SKM-1 treated with dmso at 0.1 percent for 144 hours (cell line): ENCODE results near the gene GPR87.

Experiments
- DNase-seq: peaks from one replicate; lab custom pipeline; 2025; ENCODE audit not compliant: unreplicated experiment; lab: John Stamatoyannopoulos, UW

Gene GPR87

GRCh38 chr3:151283907-151284461 is 32.6 kb downstream of the GPR87 start:
- DNase-seq: no peak

- DNase-seq: no peak
Measured at GRCh38 chr3:151283387-151283786, 33.2 kb downstream of the GPR87 start.

GRCh38 chr3:151282921-151283320 is 33.7 kb downstream of the GPR87 start:
- DNase-seq: peak; percentile 67

DNA sequence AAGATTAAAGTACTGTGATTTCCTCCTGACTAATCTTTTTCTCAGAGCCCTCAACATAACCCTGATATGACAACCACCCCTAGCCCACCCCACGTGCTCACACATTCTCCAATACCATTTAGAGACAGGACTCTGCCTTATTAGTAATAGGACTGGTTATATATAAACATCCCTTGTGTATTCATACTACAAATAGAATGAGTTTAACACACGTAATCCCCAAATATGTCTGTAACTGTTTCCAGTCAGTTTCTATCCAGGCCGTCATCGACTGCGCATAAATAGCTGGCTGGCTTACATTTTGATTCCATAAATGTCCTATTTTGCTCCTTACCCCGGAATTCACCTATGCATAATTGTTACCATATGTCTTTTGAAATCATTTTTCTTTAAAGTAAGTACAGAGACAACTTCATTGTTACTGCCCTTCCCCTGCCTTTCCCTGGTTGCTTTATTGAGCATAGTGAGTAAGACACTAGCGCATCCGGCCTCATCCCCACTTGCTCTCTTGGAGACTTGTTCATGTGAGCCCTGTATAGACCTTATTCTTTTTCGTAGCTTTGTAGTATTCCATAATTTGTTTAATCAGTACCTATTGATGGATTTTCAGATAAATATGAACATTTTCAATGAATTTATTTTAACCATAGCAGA is 34.8 kb downstream of the GPR87 start:
- no peak for DNase-seq

- DNase-seq: peak; percentile 95
Measured at GRCh38 chr3:151278230-151278629, 38.4 kb downstream of the GPR87 start, which contains the start of gene P2RY14. Gene P2RY14, minus strand, starts transcription at chr3:151278542. Its CDS starts 64,226 bp downstream, at chr3:151214316.

- no peak for DNase-seq
Measured at GRCh38 chr3:151276687-151277042, 40.0 kb downstream of the GPR87 start.

DNA sequence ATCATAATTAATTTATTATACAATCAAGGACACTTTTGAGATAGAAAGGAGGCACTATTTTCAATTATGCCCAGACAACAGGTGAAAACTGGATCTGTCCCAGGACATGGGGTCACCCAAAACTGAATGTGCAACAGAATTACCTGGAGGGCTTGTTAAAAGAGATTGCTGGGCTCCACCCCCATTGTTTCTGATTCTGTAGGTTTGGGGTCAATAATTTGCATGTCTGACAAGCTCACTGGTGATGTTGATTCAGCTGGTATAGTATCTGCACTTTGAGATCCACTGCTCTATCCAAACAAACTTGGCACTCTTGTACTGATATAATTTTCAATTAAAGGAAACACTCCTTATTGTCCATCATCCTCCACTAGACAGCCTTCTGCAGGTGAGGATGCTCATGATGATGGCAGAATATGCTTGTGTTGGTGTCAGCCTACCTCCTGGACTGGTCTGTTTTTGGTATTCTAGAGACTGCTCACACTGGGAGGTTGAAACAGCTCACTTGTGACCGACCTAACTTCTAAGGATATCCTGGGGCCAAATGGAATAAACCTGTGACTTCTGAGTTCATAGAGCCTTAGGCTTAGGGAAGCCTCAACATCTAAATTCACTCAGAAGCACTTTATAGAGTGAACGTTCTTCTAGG is 40.5 kb downstream of the GPR87 start:
- no peak for DNase-seq

DNA sequence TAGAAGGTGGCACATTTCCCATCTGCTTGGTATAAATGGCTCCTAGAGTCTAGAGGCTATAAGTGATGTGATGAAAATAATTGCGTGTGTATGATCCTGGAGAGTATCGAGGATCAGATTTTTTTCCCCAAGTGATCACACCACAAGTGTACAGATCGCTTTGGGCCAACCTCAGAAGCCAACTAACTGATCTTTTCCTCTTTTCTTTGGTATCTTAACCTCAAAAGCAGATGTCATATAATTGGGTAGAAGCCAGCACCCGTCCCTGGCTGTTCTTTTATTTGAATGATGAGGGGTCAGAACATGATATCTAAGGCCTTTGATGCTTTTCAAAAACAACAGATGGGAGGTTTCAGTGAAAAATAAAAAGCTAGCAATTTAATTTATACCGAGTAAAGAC is 41.5 kb downstream of the GPR87 start:
- DNase-seq: no peak

DNA sequence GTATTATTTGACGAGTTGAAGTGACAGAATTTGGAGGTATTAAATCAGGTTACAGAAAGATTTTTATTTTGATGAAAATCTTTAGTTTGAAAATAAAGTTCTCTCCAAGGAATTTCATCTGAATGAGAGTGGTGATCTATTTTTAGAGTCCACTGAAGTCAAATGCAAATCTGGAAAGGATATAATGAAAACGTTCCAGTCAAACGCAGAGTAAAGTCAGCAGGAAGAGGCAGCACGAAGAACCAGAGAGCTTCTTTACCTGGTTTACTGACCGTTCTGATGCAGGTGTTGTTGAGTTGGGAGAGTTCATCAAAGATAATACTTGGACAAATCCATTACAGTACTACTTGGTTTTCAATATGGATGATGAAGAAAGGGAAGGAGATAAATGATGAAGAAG is 47.0 kb downstream of the GPR87 start:
- DNase-seq: no peak

DNA sequence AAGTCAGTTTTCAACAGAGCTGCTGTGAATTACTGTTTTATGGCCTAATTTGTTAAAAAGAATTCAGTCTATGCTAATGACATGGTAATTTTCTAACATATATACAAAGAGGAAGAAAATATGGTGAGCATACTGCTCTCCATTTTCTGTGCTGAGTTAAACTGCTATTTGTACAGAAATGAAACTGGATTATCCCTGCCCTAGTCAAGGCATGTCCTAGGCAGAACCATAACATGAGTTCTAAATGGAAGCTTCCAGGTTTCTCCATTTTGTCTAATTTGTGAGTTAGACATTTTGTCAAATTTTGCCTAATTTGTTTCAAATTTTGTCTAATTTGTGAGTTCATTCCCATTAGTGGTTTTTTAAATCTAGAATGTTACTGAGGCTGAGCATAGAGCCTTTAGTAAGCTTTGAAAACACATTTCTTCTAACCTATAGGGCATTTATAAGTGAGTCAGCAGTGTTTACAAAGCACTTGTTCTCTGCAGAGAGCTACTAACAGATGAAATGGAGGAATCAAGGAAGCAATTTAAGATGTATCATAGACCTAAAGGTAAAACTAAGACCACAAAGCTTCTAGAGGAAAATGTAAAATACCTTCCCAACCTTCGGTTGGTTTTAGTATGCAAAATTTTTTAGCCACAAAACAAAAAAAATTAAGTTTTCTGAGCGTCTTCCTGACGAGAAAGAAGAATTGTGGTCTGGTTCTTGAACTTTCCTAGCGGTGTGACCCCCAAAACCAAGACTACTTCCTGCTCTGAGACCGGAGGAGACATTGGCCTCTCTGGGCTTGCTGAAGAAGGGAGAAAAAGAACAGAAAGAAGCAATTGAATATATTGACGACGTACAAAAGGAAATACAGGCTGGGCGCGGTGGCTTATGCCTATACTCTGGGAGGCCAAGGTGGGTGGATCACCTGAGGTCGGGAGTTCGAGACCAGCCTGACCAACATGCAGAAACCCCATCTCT is 48.1 kb downstream of the GPR87 start:
- no peak for DNase-seq

DNA sequence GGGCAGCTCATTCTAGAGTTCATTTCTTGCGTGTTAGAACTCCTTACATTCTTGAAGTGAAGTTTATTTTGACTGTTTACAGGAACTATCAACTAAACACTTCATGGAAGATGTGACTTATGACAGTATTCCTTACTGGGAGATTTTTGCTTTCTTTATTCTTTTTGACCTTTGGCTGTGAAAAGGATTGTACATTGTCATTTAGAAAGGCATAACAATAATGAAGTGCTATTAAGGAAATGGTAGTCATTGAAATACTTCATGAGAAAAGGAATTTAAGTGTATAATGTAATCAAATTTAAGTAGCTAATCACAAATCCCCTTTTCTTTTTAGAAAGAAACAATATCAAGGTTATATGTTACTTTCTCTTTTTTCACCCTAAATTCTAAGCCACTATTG is 49.6 kb downstream of the GPR87 start:
- DNase-seq: no peak

- peak; percentile 78 for DNase-seq
Measured at GRCh38 chr3:151265866-151266265, 50.8 kb downstream of the GPR87 start.

DNA sequence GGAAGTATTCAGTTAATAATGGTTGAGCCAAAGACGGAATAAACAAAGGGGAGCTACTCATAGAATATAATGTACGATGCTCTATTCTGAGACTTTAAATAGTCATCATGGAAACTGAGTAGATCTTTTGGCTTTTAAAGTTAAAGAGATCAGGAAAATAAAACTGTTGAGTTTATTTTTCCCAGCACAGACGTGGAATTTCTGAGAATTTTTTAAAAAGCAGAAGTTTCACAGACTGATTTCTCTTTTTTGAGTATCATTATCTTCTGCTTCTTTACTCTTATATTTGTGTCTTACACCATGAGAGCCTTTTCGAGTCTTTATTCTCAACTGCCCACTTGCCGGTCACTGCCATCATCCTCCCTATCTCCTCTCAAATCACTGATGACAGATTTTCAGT is 51.5 kb downstream of the GPR87 start:
- DNase-seq: no peak

DNA sequence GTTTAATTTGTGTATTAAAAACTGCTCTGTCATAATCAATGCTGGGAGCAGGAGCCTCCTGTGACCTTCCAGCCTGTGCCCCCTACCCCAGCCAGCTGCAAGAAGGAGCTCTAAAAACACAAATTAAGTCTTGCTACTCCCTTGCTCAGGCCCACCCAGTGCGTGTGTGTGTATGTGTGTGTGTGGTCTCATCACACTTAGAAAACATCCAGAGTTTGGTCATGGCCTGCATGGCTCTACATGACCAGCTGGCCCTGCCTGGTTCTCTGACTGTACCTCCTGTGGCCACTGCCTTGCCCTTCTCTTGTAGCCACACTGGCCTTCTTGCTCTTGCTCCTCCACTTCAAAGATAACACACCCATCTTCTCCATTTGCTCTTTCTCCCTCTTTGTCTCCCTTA is 52.0 kb downstream of the GPR87 start:
- no peak for DNase-seq

DNA sequence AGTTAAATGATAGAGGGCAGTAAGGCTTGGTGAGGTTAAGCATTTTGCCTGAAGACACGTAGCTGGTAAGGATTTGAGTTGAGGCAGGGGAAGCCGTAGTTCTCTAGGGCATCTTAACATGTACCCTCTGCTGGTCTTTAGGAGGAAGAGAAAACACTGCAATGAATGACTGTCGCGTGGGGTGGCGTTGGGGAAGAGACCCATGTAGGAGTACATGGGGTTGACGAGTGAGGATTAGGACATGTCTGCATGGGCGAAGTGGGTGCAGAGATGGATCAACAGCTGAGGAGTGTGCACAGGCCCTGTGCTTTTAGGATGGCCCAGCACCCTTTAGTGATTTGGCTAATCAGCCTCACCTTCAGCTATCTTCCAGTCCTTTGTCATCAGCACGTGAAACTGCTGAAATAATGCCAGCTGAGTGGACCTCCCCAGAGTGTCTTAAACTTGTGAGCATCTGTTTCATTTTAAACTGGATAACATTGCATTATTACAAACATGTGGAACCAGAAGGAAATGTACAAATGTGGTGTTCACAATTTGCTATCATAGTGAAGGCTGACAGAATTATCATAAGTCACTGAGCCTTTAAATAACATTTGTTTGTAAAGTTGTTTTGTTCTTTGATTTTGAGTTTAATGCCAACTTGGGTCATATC is 53.6 kb downstream of the GPR87 start:
- DNase-seq: no peak

GRCh38 chr3:151259664-151260063 is 57.0 kb downstream of the GPR87 start:
- DNase-seq: no peak

GRCh38 chr3:151256749-151257148 is 59.9 kb downstream of the GPR87 start:
- no peak for DNase-seq

GRCh38 chr3:151248772-151249337 is 67.8 kb downstream of the GPR87 start:
- DNase-seq: no peak
